ENCODE data around the gene L1CAM.
A peak's percentile ranks its signal among the peaks of the same experiment; 100 is the strongest.

L1CAM gene

GRCh38 chrX:153885968-153886903, at the start of gene L1CAM:
Gene L1CAM, minus strand, starts transcription at chrX:153886173. Its CDS starts 10,337 bp downstream, at chrX:153875836.
- no peak for DNase-seq (ENCODE audit: low read depth)
- TF ChIP-seq CTCF (IDR thresholded peaks at IDR 0.05; ENCODE audit: low read length, missing control alignments), result no peak
- no peak within 1 kb of the TSS for H3K4me3 ChIP-seq (replicated peaks; ENCODE audit: low read depth, low read length)

- DNase-seq (ENCODE audit: low read depth), result no peak
- H3K4me3 ChIP-seq (replicated peaks; ENCODE audit: low read depth, low read length), result peak overlapping the region; percentile 43
Measured at GRCh38 chrX:153935326-153935851, 49.4 kb upstream of the L1CAM start.

GRCh38 chrX:153934762-153935325, 48.9 kb upstream of the L1CAM start, which contains the start of gene NAA10:
Gene NAA10, minus strand, starts transcription at chrX:153935037. Its CDS starts 133 bp downstream, at chrX:153934904.
- peak; percentile 64 for DNase-seq (ENCODE audit: low read depth)
- no peak for TF ChIP-seq CTCF (IDR thresholded peaks at IDR 0.05; ENCODE audit: low read length, missing control alignments)
- H3K4me3 ChIP-seq (replicated peaks; ENCODE audit: low read depth, low read length), result peak within 1 kb of the TSS; percentile 69

More at GRCh38 chrX:153935326-153935851, 49.4 kb upstream of the L1CAM start:
- TF ChIP-seq CTCF (IDR thresholded peaks at IDR 0.05; ENCODE audit: low read length, missing control alignments), result no peak

GRCh38 chrX:153934148-153934761, 48.3 kb upstream of the L1CAM start:
- H3K4me3 ChIP-seq (replicated peaks; ENCODE audit: low read depth, low read length), result peak overlapping the region; percentile 69
- TF ChIP-seq CTCF (IDR thresholded peaks at IDR 0.05; ENCODE audit: low read length, missing control alignments), result no peak
- no peak for DNase-seq (ENCODE audit: low read depth)

- H3K4me3 ChIP-seq (replicated peaks; ENCODE audit: low read depth, low read length), result peak overlapping the region; percentile 69
- no peak for TF ChIP-seq CTCF (IDR thresholded peaks at IDR 0.05; ENCODE audit: low read length, missing control alignments)
- peak; percentile 36 for DNase-seq (ENCODE audit: low read depth)
Measured at GRCh38 chrX:153933748-153934147, 47.8 kb upstream of the L1CAM start.

GRCh38 chrX:153932220-153932915, 46.4 kb upstream of the L1CAM start:
- H3K4me3 ChIP-seq (replicated peaks; ENCODE audit: low read depth, low read length), result no peak overlapping the region
- DNase-seq (ENCODE audit: low read depth), result no peak
- no peak for TF ChIP-seq CTCF (IDR thresholded peaks at IDR 0.05; ENCODE audit: low read length, missing control alignments)
